BLaER1 (cell line): ENCODE measurements around the gene RYR3.

Experiments
- H3K27ac ChIP-seq: shearing (Covaris generic); formaldehyde crosslinking; 2 replicates; pipeline ENCODE4 v1.8.1; 2022
- H3K27me3 ChIP-seq: shearing (Covaris generic); formaldehyde crosslinking; 2 replicates; pipeline ENCODE4 v1.8.1; 2022
- H3K36me3 ChIP-seq: shearing (Covaris generic); formaldehyde crosslinking; 2 replicates; pipeline ENCODE4 v1.8.1; 2022
- H3K4me1 ChIP-seq: shearing (Covaris generic); formaldehyde crosslinking; 2 replicates; pipeline ENCODE4 v1.8.1; 2022
- H3K4me2 ChIP-seq: shearing (Covaris generic); formaldehyde crosslinking; 2 replicates; pipeline ENCODE4 v1.8.1; 2022
- H3K4me3 ChIP-seq: shearing (Covaris generic); formaldehyde crosslinking; 2 replicates; pipeline ENCODE4 v1.8.1; 2022
- H3K9ac ChIP-seq: shearing (Covaris generic); formaldehyde crosslinking; 2 replicates; pipeline ENCODE4 v1.8.1; 2022
- H3K9me3 ChIP-seq: shearing (Covaris generic); formaldehyde crosslinking; 2 replicates; pipeline ENCODE4 v1.8.1; 2022
- H4K20me1 ChIP-seq: shearing (Covaris generic); formaldehyde crosslinking; 2 replicates; pipeline ENCODE4 v1.8.1; 2022
- Cebpa-rat ChIP-seq: shearing (Covaris generic); IDR thresholded peaks from 2 replicates; pipeline ENCODE4 v1.8.1; 2022

The RYR3 gene

GRCh38 chr15:33400941-33401340 is 90.2 kb downstream of the RYR3 start:
- no peaks in the 10 kb centered on the region for H4K20me1 ChIP-seq
- H3K4me3 ChIP-seq: no peak overlapping the region
- no peaks in the 10 kb centered on the region for H3K9me3 ChIP-seq
- H3K9ac ChIP-seq: no peak overlapping the region
- no peak overlapping the region for H3K4me2 ChIP-seq
- no peaks in the 10 kb centered on the region for H3K27me3 ChIP-seq
- no peaks in the 10 kb centered on the region for H3K36me3 ChIP-seq
- H3K4me1 ChIP-seq: no peaks in the 10 kb centered on the region
- H3K27ac ChIP-seq: no peak overlapping the region
- no peak for TF ChIP-seq Cebpa-rat

GRCh38 chr15:33402600-33402999 is 91.8 kb downstream of the RYR3 start:
- Histone ChIP-seq H3K9ac (no peak overlapping the region), H4K20me1 (no peaks in the 10 kb centered on the region), H3K27ac (no peak overlapping the region), H3K27me3 (no peaks in the 10 kb centered on the region), H3K9me3 (no peaks in the 10 kb centered on the region), H3K4me1 (peaks cover 5% of the 10 kb centered on the region), H3K36me3 (no peaks in the 10 kb centered on the region), H3K4me2 (no peak overlapping the region), H3K4me3 (no peak overlapping the region)
- TF ChIP-seq Cebpa-rat: no peak

GRCh38 chr15:33405096-33405495 is 94.3 kb downstream of the RYR3 start:
- H3K4me1 ChIP-seq: peaks cover 5% of the 10 kb centered on the region
- no peaks in the 10 kb centered on the region for H4K20me1 ChIP-seq
- no peaks in the 10 kb centered on the region for H3K36me3 ChIP-seq
- H3K27ac ChIP-seq: no peak overlapping the region
- H3K9me3 ChIP-seq: no peaks in the 10 kb centered on the region
- H3K4me3 ChIP-seq: no peak overlapping the region
- no peak overlapping the region for H3K9ac ChIP-seq
- no peaks in the 10 kb centered on the region for H3K27me3 ChIP-seq
- H3K4me2 ChIP-seq: no peak overlapping the region
- TF ChIP-seq Cebpa-rat: no peak

- H3K27me3 ChIP-seq: no peaks in the 10 kb centered on the region
- no peak overlapping the region for H3K4me3 ChIP-seq
- peaks cover 5% of the 10 kb centered on the region for H3K4me1 ChIP-seq
- H3K4me2 ChIP-seq: no peak overlapping the region
- no peaks in the 10 kb centered on the region for H3K9me3 ChIP-seq
- H3K36me3 ChIP-seq: no peaks in the 10 kb centered on the region
- no peak for TF ChIP-seq Cebpa-rat
- H4K20me1 ChIP-seq: no peaks in the 10 kb centered on the region
- H3K27ac ChIP-seq: no peak overlapping the region
- no peak overlapping the region for H3K9ac ChIP-seq
Measured at GRCh38 chr15:33411596-33412540, 101.1 kb downstream of the RYR3 start.

- Histone ChIP-seq H3K4me2 (no peak overlapping the region), H3K27me3 (no peaks in the 10 kb centered on the region), H3K27ac (no peak overlapping the region), H4K20me1 (no peaks in the 10 kb centered on the region), H3K4me3 (no peak overlapping the region), H3K4me1 (no peaks in the 10 kb centered on the region), H3K36me3 (no peaks in the 10 kb centered on the region), H3K9ac (no peak overlapping the region), H3K9me3 (no peaks in the 10 kb centered on the region)
- TF ChIP-seq Cebpa-rat: no peak
Measured at GRCh38 chr15:33419701-33420100, 108.9 kb downstream of the RYR3 start.

- Histone ChIP-seq H3K4me1 (no peaks in the 10 kb centered on the region), H3K9me3 (no peaks in the 10 kb centered on the region), H3K27me3 (no peaks in the 10 kb centered on the region), H3K27ac (no peak overlapping the region), H4K20me1 (no peaks in the 10 kb centered on the region), H3K36me3 (no peaks in the 10 kb centered on the region), H3K4me2 (no peak overlapping the region), H3K4me3 (no peak overlapping the region), H3K9ac (no peak overlapping the region)
- TF ChIP-seq Cebpa-rat: no peak
Measured at GRCh38 chr15:33424025-33424424, 113.3 kb downstream of the RYR3 start.

GRCh38 chr15:33425142-33425541 is 114.4 kb downstream of the RYR3 start:
- no peak overlapping the region for H3K4me3 ChIP-seq
- H3K27me3 ChIP-seq: no peaks in the 10 kb centered on the region
- no peaks in the 10 kb centered on the region for H3K36me3 ChIP-seq
- no peaks in the 10 kb centered on the region for H3K4me1 ChIP-seq
- H3K4me2 ChIP-seq: no peak overlapping the region
- no peak for TF ChIP-seq Cebpa-rat
- H4K20me1 ChIP-seq: no peaks in the 10 kb centered on the region
- H3K9ac ChIP-seq: no peak overlapping the region
- no peaks in the 10 kb centered on the region for H3K9me3 ChIP-seq
- H3K27ac ChIP-seq: no peak overlapping the region

- Histone ChIP-seq H3K9ac (no peak overlapping the region), H3K4me1 (no peaks in the 10 kb centered on the region), H3K4me2 (no peak overlapping the region), H4K20me1 (no peaks in the 10 kb centered on the region), H3K27me3 (no peaks in the 10 kb centered on the region), H3K27ac (no peak overlapping the region), H3K4me3 (no peak overlapping the region), H3K36me3 (no peaks in the 10 kb centered on the region), H3K9me3 (no peaks in the 10 kb centered on the region)
- no peak for TF ChIP-seq Cebpa-rat
Measured at GRCh38 chr15:33430577-33430976, 119.8 kb downstream of the RYR3 start.

- no peaks in the 10 kb centered on the region for H4K20me1 ChIP-seq
- no peak overlapping the region for H3K4me2 ChIP-seq
- H3K4me1 ChIP-seq: no peaks in the 10 kb centered on the region
- H3K4me3 ChIP-seq: no peak overlapping the region
- no peaks in the 10 kb centered on the region for H3K27me3 ChIP-seq
- no peak overlapping the region for H3K27ac ChIP-seq
- H3K9ac ChIP-seq: no peak overlapping the region
- no peaks in the 10 kb centered on the region for H3K36me3 ChIP-seq
- no peaks in the 10 kb centered on the region for H3K9me3 ChIP-seq
- TF ChIP-seq Cebpa-rat: no peak
Measured at GRCh38 chr15:33433821-33434220, 123.1 kb downstream of the RYR3 start.

GRCh38 chr15:33438396-33438795 is 127.6 kb downstream of the RYR3 start:
- Histone ChIP-seq H3K4me2 (no peak overlapping the region), H3K27ac (no peak overlapping the region), H3K4me3 (no peak overlapping the region), H3K36me3 (no peaks in the 10 kb centered on the region), H3K9me3 (no peaks in the 10 kb centered on the region), H4K20me1 (no peaks in the 10 kb centered on the region), H3K27me3 (no peaks in the 10 kb centered on the region), H3K4me1 (no peaks in the 10 kb centered on the region), H3K9ac (no peak overlapping the region)
- no peak for TF ChIP-seq Cebpa-rat
